BJ (cell line): ENCODE results near the gene ADAMTS3. TPM values are rescaled to one million over a fixed set of nuclear protein-coding genes. Genes with fewer than 3 reads are reported as not detected.
A peak's percentile ranks its signal among the peaks of the same experiment; 100 is the strongest.

Source experiments
- CTCF ChIA-PET: fragments of 350-600 bp; formaldehyde crosslinking; extraction: SDS; loops from one replicate; lab custom pipeline; 2021; ENCODE audit warnings: antibody characterized with exemption, inconsistent platforms; lab: Yijun Ruan, JAX
- POLR2A ChIA-PET: fragments of 300-600 bp; sonication (Branson Sonifier 250); formaldehyde crosslinking; extraction: SDS; loops from one replicate; lab custom pipeline; 2021; ENCODE audit warnings: antibody characterized with exemption; lab: Charles Lee
- DNase-seq: peaks from one replicate; pipeline ENCODE4 v3.0.0-alpha.2; 2011; ENCODE audit warnings: low read depth
- H3K27me3 ChIP-seq: 2 replicates; pipeline ENCODE4 v1.6.0; 2011; ENCODE audit warnings: low read length; ENCODE audit not compliant: control insufficient read depth, insufficient read depth
- H3K36me3 ChIP-seq: 2 replicates; pipeline ENCODE4 v1.5.1; 2011; ENCODE audit warnings: low read length; ENCODE audit not compliant: control insufficient read depth, insufficient read depth
- H3K4me3 ChIP-seq: 2 replicates; pipeline ENCODE4 v1.5.1; 2011; ENCODE audit warnings: low read depth, mild to moderate bottlenecking, control low read depth, low read length
- polyA plus RNA-seq: library from polyadenylated mRNA; depleted of rRNA; stranded (reverse); fragments of >200 nt; gene quantifications from 2 replicates; pipeline ENCODE4 v1.2.3, GENCODE V29; 2011
- TF ChIP-seq, protein P1 (sequence below): IDR thresholded peaks from 2 replicates; pipeline ENCODE4 v1.5.1; 2011; ENCODE audit warnings: low read depth, mild to moderate bottlenecking, control low read depth, inconsistent platforms, low read length, moderate library complexity; ENCODE audit not compliant: insufficient read depth

ADAMTS3 gene
- polyA plus RNA-seq, 1 experiment: 0.70 TPM

DNA sequence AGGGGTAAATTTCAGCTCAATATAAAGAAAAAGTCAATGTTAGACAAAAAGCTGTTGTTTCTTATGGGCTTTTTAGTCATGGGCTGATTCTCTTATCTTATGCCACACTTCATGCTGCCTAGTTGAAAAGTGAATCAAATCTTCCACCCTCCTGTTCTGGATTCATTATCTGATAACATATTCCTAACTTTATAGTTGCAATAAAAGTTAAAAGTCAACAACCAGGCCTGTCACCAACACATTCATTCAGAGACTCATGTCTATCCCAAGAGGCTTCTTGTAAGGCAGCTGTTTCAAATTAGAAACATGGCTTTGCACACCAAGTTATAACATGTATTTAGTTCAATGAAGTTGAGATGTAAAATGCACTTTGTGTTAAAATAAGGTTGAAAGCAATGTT, 243.8 kb downstream of the ADAMTS3 start:
- POLR2A ChIA-PET: interaction anchor here (0.5 kb wide), 1 partner anchor 52 kb away, joined by 3 read pairs; no protein-coding TSS in a partner anchor
- CTCF ChIA-PET: interaction anchor here (0.8 to 6.3 kb wide), 8 partner anchors 12 to 697 kb away, joined by 3 to 65 read pairs (median 8); no protein-coding TSS in a partner anchor
- no peak overlapping the region for H3K4me3 ChIP-seq
- no peak for DNase-seq
- TF ChIP-seq, protein P1, sequence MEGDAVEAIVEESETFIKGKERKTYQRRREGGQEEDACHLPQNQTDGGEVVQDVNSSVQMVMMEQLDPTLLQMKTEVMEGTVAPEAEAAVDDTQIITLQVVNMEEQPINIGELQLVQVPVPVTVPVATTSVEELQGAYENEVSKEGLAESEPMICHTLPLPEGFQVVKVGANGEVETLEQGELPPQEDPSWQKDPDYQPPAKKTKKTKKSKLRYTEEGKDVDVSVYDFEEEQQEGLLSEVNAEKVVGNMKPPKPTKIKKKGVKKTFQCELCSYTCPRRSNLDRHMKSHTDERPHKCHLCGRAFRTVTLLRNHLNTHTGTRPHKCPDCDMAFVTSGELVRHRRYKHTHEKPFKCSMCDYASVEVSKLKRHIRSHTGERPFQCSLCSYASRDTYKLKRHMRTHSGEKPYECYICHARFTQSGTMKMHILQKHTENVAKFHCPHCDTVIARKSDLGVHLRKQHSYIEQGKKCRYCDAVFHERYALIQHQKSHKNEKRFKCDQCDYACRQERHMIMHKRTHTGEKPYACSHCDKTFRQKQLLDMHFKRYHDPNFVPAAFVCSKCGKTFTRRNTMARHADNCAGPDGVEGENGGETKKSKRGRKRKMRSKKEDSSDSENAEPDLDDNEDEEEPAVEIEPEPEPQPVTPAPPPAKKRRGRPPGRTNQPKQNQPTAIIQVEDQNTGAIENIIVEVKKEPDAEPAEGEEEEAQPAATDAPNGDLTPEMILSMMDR: no peak
- H3K36me3 ChIP-seq: no peaks in the 10 kb centered on the region
- no peaks in the 10 kb centered on the region; the same call in 1 of the 2 replicates for H3K27me3 ChIP-seq

DNA sequence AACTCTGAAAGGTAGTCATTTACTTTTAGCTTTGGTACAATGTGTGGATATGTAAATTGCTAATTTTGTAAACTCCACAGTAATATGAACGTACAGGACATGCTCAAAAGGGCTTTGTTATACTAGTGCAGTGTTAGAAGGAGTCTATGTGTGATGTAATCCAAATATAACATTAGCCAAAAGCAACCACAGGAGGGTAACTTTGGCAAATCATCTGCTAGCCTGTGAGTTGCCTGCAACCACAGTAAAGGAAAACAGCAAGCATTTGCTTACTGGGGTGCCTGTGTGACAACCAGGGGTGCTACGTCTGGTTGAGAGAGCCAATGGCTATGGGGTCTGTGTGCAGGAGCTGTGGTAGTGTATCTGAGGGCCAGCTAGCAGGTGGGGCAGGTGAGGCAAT, 245.8 kb downstream of the ADAMTS3 start:
- TF ChIP-seq, protein P1: no peak
- H3K36me3 ChIP-seq: no peaks in the 10 kb centered on the region
- POLR2A ChIA-PET: no interaction called here
- no peak for DNase-seq
- no peak overlapping the region for H3K4me3 ChIP-seq
- CTCF ChIA-PET: interaction anchor here (0.7 to 6.3 kb wide), 5 partner anchors 11 to 148 kb away, joined by 3 to 65 read pairs (median 3); no protein-coding TSS in a partner anchor
- H3K27me3 ChIP-seq: no peaks in the 10 kb centered on the region

DNA sequence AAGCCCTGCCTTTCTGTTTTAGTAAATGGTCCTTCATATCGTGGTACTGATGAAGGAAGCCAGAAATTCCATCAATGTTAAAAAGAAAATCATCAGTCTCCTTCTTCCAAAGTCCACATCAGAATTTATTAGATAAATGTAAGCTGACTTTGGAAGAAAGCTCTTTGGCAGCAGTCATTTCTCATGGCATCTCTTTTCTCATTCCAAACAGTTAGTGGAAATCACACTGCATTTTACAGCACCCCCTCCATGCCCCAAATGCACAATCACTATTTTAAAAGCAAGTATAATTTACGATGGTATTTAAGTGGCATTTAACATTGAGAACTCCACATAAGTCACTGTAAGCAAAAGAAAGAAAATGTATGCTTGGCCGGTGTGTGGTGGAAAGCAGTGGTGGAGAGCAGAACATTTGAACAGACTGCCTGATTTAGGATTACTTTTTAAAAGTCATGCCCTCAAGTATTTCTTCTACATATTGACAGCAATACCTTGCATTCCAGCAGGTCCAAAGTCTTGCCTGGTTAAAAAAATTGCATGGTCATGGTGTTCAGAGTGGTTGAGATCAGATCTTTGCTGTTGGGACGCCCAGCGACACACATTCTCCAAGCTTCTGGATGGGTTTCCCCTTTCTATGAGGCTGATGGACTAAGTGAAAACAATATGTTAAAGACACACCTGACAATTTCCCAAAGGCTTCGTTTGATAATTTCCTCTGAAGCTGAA, 248.6 kb downstream of the ADAMTS3 start:
- Histone ChIP-seq H3K4me3 (no peak overlapping the region), H3K27me3 (no peaks in the 10 kb centered on the region), H3K36me3 (no peaks in the 10 kb centered on the region)
- TF ChIP-seq, protein P1: no peak
- POLR2A ChIA-PET: interaction anchor here (0.6 kb wide), 1 partner anchor 41 kb away, joined by 3 read pairs; no protein-coding TSS in a partner anchor
- DNase-seq: no peak
- CTCF ChIA-PET: interaction anchor here (1.0 to 1.3 kb wide), 2 partner anchors 148 to 700 kb away, joined by 3 read pairs; no protein-coding TSS in a partner anchor

DNA sequence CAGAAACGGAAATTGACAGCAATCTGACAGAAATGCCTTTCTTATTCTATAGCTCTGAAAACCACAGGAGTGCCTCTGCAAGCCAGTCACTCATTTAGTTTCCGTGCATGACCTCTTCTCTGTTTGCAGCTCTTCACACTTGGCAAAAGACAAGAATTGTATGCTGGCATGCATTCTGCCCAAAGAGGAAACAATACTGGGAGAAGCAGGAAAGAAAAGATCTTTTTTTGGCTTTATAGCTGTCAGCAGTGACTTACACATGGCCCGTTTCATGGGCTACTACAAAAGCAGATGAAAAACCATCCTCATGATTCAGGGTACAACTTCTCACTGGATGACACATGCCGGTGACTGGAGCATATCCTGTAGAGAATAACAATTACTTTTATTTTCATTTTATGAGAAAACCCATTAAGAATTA, 249.4 kb downstream of the ADAMTS3 start:
- Histone ChIP-seq H3K4me3 (no peak overlapping the region), H3K36me3 (no peaks in the 10 kb centered on the region), H3K27me3 (no peaks in the 10 kb centered on the region)
- TF ChIP-seq, protein P1: no peak
- DNase-seq: peak; percentile 63
- CTCF ChIA-PET: no interaction called here
- POLR2A ChIA-PET: interaction anchor here (0.6 kb wide), 1 partner anchor 40 kb away, joined by 3 read pairs; no protein-coding TSS in a partner anchor

DNA sequence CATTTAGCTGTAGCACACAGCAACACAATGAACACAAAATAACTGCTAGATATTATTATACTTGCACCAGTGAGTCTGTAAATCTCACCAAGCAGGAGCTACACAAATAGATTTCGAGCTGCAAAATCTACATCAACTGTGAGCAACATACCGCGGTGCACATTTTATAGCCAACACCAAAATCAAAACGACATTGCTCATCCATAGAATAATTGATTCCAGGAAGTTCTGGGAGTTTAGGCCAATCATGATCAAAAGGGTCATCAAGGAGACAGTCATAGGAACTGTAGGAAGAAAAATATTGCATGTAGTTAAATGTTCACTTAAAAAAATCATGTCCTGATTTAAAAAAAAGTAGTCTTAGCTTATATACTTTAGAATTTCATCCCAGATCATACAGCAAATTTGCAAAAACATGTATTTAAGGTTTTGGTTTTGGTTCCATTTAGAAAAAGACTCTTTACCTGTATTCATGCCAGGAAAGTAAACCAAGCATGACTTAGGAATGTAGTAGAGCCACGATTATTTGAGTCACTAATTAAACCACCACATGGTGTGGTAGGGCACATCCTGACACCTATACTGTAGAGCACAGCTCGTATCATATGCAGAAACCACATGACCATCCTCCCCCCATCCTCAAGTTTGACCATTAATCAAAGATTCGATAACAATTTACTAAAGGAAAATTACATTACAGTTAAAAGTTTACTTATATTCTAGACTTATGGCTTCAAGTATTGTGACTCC, 250.4 kb downstream of the ADAMTS3 start:
- POLR2A ChIA-PET: no interaction called here
- CTCF ChIA-PET: interaction anchor here (0.7 to 2.7 kb wide), 5 partner anchors 9 to 878 kb away, joined by 3 to 15 read pairs (median 4); no protein-coding TSS in a partner anchor

More for the DNA sequence above, 250.4 kb downstream of the ADAMTS3 start:
- H3K36me3 ChIP-seq: no peaks in the 10 kb centered on the region
- DNase-seq: no peak
- H3K27me3 ChIP-seq: no peaks in the 10 kb centered on the region
- TF ChIP-seq, protein P1: no peak
- no peak overlapping the region for H3K4me3 ChIP-seq
